ENCODE results near the gene SEMA4A.
"Not testable (repeated sequence)": the region's sequence is repeated elsewhere in the genome, so short reads cannot be mapped to it uniquely, and the experiment has no call there.

Gene SEMA4A

GRCh38 chr1:156212130-156212529 lies 58.7 kb downstream of the SEMA4A start:
- Histone ChIP-seq H3K27ac (peak overlapping the region in 20 of 21 experiments; percentile 84 to 99 (median 94)), H3K4me3 (peak overlapping the region in 5 of 7 experiments; percentile 50 to 62 (median 53))

GRCh38 chr1:156212833-156213643 lies 59.7 kb downstream of the SEMA4A start, which contains the start of gene PMF1:
Gene PMF1, plus strand, starts transcription at chr1:156213007. Its CDS starts 9 bp downstream, at chr1:156213016.
- Histone ChIP-seq H3K27ac (peak within 1 kb of the TSS; percentile 54 to 99 (median 93)), H3K4me3 (peak within 1 kb of the TSS; percentile 50 to 62 (median 55))

GRCh38 chr1:156213644-156213966 lies 60.2 kb downstream of the SEMA4A start:
- peak overlapping the region; percentile 54 to 99 (median 93) for H3K27ac ChIP-seq
- peak overlapping the region; percentile 50 to 62 (median 55) for H3K4me3 ChIP-seq

GRCh38 chr1:156214024-156214748 lies 60.8 kb downstream of the SEMA4A start:
- Histone ChIP-seq H3K27ac (peak overlapping the region in 18 of 21 experiments; percentile 84 to 99 (median 94)), H3K4me3 (peak overlapping the region; percentile 50 to 62 (median 55))

DNA sequence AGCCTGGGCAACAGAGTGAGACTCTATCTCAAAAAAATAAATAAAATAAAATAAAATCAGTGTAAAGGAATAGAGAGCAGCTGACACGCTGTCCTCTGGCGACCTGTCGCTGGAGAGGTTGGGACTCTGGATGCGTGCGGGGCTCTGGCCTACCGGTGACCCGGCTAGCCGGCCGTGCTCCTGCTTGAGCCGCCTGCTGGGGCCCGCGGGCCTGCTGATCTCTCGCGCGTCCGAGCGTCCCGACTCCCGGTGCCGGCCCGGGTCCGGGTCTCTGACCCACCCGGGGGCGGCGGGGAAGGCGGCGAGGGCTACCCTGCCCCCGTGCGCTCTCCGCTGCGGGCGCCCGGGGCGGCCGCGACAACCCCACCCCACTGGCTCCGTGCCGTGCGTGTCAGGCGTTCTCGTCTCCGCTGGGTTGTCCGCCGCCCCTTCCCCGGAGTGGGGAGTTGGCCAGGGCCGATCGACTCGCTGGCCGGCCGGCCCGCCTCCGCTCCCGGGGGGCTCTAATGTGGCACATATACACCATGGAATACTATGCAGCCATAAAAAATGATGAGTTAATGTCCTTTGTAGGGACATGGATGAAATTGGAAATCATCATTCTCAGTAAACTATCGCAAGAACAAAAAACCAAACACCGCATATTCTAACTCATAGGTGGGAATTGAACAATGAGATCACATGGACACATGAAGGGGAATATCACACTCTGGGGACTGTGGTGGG lies 63.1 kb downstream of the SEMA4A start:
- H3K4me3 ChIP-seq, result not testable (repeated sequence)
- H3K27ac ChIP-seq, result peak overlapping the region in 1 of 21 experiments; percentile 10

DNA sequence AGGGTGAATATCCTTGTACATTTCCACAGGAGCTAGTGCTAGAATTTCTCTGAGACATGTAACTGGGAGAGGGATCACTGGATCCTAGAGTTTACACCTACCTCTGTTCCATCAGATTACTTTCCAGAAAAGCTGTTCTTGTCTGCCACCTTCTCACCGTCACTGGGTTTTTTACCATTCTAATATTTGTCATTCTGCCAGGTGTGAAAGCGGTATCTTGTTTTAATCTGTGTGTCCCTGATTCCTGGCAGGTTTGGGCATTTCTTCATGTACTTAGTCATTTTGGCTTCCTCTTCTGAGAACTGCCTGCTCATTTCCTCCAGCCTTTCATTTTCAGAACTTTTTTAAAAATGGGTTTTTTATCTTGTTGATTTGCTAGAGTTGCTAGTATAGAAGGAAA lies 64.5 kb downstream of the SEMA4A start:
- H3K27ac ChIP-seq, result peak overlapping the region in 18 of 21 experiments; percentile 4 to 83 (median 66)
- no peak overlapping the region for H3K4me3 ChIP-seq

GRCh38 chr1:156220226-156220625 lies 66.8 kb downstream of the SEMA4A start:
- H3K4me3 ChIP-seq, result no peak overlapping the region
- H3K27ac ChIP-seq, result no peak overlapping the region

GRCh38 chr1:156221986-156222692 lies 68.8 kb downstream of the SEMA4A start:
- peak overlapping the region in 5 of 21 experiments; percentile 2 to 66 (median 8) for H3K27ac ChIP-seq
- no peak overlapping the region for H3K4me3 ChIP-seq

DNA sequence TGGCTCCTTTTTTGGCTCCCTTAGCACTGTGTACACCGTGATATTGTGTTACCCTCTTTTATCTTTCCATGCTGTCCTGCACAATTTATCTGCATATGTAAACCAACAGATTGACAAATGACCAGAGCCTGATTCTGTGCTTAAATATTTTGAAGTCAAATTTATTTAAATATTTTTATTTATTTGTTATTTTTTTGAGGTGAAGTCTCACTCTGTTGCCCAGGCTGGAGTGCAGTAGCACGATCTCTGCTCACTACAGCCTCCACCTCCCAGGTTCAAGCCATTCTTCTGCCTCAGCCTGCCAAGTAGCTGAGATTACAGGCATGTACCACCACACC lies 72.3 kb downstream of the SEMA4A start:
- Histone ChIP-seq H3K27ac (peak overlapping the region in 6 of 21 experiments; percentile 5 to 76 (median 41)), H3K4me3 (no peak overlapping the region)

DNA sequence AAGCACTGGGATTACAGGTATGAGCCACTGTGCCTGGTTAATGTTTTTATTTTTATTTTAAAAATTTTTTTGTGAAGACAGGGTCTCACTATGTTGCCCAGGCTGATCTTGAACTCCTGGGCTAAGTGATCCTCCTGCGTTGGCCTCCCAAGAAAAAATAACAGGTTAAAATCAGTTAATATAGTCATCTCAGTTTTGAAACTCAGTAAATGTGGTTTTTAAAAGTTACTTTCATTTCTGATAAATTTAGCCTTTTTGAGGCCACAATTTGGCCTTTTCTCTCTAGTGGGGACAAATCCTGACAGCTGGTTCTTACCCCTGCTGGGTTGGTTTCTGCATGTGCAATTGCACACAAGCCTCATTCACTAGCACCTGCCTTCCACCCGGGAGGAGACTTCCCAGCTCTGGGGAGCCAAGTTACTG lies 72.7 kb downstream of the SEMA4A start:
- peak overlapping the region in 6 of 21 experiments; percentile 5 to 76 (median 41) for H3K27ac ChIP-seq

GRCh38 chr1:156226782-156227181 lies 73.4 kb downstream of the SEMA4A start:
- H3K4me3 ChIP-seq, result no peak overlapping the region
- peak overlapping the region in 2 of 21 experiments; percentile 50 to 76 for H3K27ac ChIP-seq

More for the DNA sequence above, 72.7 kb downstream of the SEMA4A start:
- no peak overlapping the region for H3K4me3 ChIP-seq
